Ramos (cell line): ENCODE data around the gene TMEM125.

ENCODE experiments used
- in situ Hi-C: fragments of 300-500 bp; cut with MboI; formaldehyde crosslinking; loops from one replicate; pipeline ENCODE4 v1.14.3; 2022; ENCODE audit warnings: low sequenced_read_pairs; ENCODE audit not compliant: unreplicated experiment

The TMEM125 gene

GRCh38 chr1:43322506-43322905, 52.7 kb downstream of the TMEM125 start:
- in situ Hi-C loops: no loop called here
